Pancreas (tissue), 10 donors: Measurements from ENCODE around the gene ATP2A1. TPM values are rescaled to one million over a fixed set of nuclear protein-coding genes. Genes with fewer than 3 reads are reported as not detected.
A peak's percentile ranks its signal among the peaks of the same experiment; 100 is the strongest.

Source experiments
- ATAC-seq, 4 donors: fragments of 200-7000 bp; cut with Tn5 transposase; one replicate each; pipeline versions ENCODE4 v1.8.0 to v1.9.1; 2020; ENCODE audit warnings: mild to moderate bottlenecking in 4 of 4, moderate library complexity in 4 of 4
- DNase-seq, 6 donors: peaks; one replicate each; pipeline ENCODE4 v3.0.0-alpha.2; 2020
- FAIRE-seq: peaks from 2 replicates; lab custom pipeline; 2012; peaks lifted over from hg19 to GRCh38; lab: Jason Lieb, UNC
- H3K27ac ChIP-seq, 4 donors: fragments of 200-600 bp; sonication (generic); 1 replicate in 3 of 4; 2 replicates in 1 of 4; pipeline versions ENCODE4 v1.5.0 to v1.8.0; 2020
- H3K27me3 ChIP-seq, 4 donors: fragments of 200-600 bp; one replicate each; pipeline ENCODE4 v1.8.0; 2021
- H3K36me3 ChIP-seq, 3 donors: fragments of 200-600 bp; sonication (generic) in 1 of 3; one replicate each; pipeline versions ENCODE4 v1.5.0 to v1.8.0; 2020 to 2021
- H3K4me1 ChIP-seq, 3 donors: fragments of 200-600 bp; one replicate each; pipeline ENCODE4 v1.8.0; 2021
- H3K4me3 ChIP-seq, 4 donors: fragments of 200-600 bp; sonication (generic) in 2 of 4; one replicate each; pipeline versions ENCODE4 v1.5.0 to v1.8.0; 2020 to 2021
- H3K9me3 ChIP-seq, 4 donors: fragments of 200-600 bp; one replicate each; pipeline ENCODE4 v1.8.0; 2021
- CTCF ChIP-seq, 4 donors: fragments of 200-600 bp; sonication (generic) in 3 of 4; IDR thresholded peaks; one replicate each; pipeline versions ENCODE4 v1.5.0 to v1.8.0; 2021; ENCODE audit warnings: antibody characterized with exemption in 4 of 4
- WGBS, 2 donors: extraction: QIAGEN DNeasy Blood & Tissue Kit; methylation state at CpG; one replicate each; pipeline ENCODE4 v1.1.7; 2013; 5-methylcytosine and 5-hydroxymethylcytosine counted together
- intact Hi-C, 3 donors: fragments of 100-400 bp; cut with DNase I; formaldehyde crosslinking; loops; one replicate each; pipeline versions ENCODE4 v1.11.1 to v1.14.2; 2022
- polyA plus RNA-seq, 2 donors: library from polyadenylated mRNA; stranded (reverse); fragments of 200-250 nt; gene quantifications; one replicate each; pipeline ENCODE4 v1.2.3, GENCODE V29; 2013
- total RNA-seq, 6 donors: library from RNA; stranded (reverse); fragmentation: NEBNext Ultra II Directional in 4 of 6; extraction: Animal tissue kit (Norgen Biotek cat#: 25700) in 4 of 6; gene quantifications; one replicate each; pipeline versions ENCODE4 v1.2.1 to v1.2.4, GENCODE V29; 2021 to 2023
- donor health status: healthy with polysubstance abuse.
- donor health status: DM: no; HTN: no; CAD: no; lungs with moderate emphysema.
- donor health status: DM: no; HTN: no; CAD: no.
- donor health status: control.
- donor health status: control.
- donor health status: Bipolar disorder and iron deficiency.
- donor health status: DM: yes; HTN: yes; CAD: no.
- donor health status: DM: no; HTN: no; CAD: no.
- donor health status: DM: no; HTN: no; CAD: no.
- donor health status: DM: yes; HTN: yes; CAD: no.

ATP2A1 gene
- total and polyA plus RNA-seq, 8 donors, result 0.20 to 0.84 (median 0.35) TPM; not detected in 2

- Histone ChIP-seq H3K27ac (no peak overlapping the region), H3K4me1 (peaks cover 0 to 2% (median 0%) of the 10 kb centered on the region in 3 donors), H3K9me3 (no peaks in the 10 kb centered on the region), H3K27me3 (no peaks in the 10 kb centered on the region), H3K36me3 (no peaks in the 10 kb centered on the region), H3K4me3 (no peak overlapping the region)
- intact Hi-C loops, result no loop called here
- no peak for TF ChIP-seq CTCF (IDR thresholded peaks at IDR 0.05)
- ATAC-seq (no peak), DNase-seq (no peak), FAIRE-seq (no peak)
- WGBS, 2 donors, result 80 to 83% methylated on average over 3 of the region's 3 CpGs
Observed at GRCh38 chr16:28930203-28930602, 51.9 kb downstream of the ATP2A1 start.

DNA sequence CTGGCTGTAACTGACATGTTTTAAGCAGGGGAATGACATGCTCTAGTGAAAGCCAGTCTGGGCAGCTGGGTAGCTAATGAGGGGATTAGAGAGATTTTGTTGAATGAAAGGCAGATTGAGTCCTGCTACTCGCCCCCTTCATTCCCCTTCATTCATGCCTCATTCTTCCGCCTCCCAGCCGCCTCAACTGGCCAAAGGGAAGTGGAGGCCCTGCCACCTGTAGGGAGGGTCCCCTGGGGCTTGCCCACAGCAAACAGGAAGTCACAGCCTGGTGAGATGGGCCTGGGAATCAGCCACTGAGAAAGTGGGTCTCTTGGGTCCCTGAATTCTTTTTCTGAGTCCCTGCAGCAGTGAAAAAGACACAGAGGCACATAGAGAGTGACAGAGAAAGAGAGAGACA is 52.4 kb downstream of the ATP2A1 start:
- DNase-seq, result no peak
- no peak overlapping the region for H3K27ac ChIP-seq
- no peaks in the 10 kb centered on the region for H3K27me3 ChIP-seq
- ATAC-seq, result no peak
- FAIRE-seq, result no peak
- TF ChIP-seq CTCF (IDR thresholded peaks at IDR 0.05), result no peak
- intact Hi-C loops, result no loop called here
- H3K4me3 ChIP-seq, result no peak overlapping the region
- 70 to 87% methylated on average over 3 of the region's 3 CpGs for WGBS, 2 donors
- H3K9me3 ChIP-seq, result no peaks in the 10 kb centered on the region
- H3K36me3 ChIP-seq, result no peaks in the 10 kb centered on the region
- H3K4me1 ChIP-seq, result peaks cover 0 to 2% (median 0%) of the 10 kb centered on the region in 3 donors

- FAIRE-seq, result no peak
- no peak within 1 kb of the TSS for H3K4me3 ChIP-seq
- ATAC-seq, result no peak
- H3K9me3 ChIP-seq, result no peaks in the 10 kb centered on the region
- 89 to 93% methylated on average over 8 to 10 of the region's 10 CpGs for WGBS, 2 donors
- no peak for TF ChIP-seq CTCF (IDR thresholded peaks at IDR 0.05)
- intact Hi-C loops, result no loop called here
- no peaks in the 10 kb centered on the region for H3K27me3 ChIP-seq
- H3K36me3 ChIP-seq, result no peaks in the 10 kb centered on the region
- no peak for DNase-seq
- no peak within 1 kb of the TSS for H3K27ac ChIP-seq
- H3K4me1 ChIP-seq, result no peaks in the 10 kb centered on the region
Observed at GRCh38 chr16:28931801-28932225, 53.5 kb downstream of the ATP2A1 start, which contains the start of gene CD19. Gene CD19, plus strand, starts transcription at chr16:28931971. Its CDS starts 30 bp downstream, at chr16:28932001.

DNA sequence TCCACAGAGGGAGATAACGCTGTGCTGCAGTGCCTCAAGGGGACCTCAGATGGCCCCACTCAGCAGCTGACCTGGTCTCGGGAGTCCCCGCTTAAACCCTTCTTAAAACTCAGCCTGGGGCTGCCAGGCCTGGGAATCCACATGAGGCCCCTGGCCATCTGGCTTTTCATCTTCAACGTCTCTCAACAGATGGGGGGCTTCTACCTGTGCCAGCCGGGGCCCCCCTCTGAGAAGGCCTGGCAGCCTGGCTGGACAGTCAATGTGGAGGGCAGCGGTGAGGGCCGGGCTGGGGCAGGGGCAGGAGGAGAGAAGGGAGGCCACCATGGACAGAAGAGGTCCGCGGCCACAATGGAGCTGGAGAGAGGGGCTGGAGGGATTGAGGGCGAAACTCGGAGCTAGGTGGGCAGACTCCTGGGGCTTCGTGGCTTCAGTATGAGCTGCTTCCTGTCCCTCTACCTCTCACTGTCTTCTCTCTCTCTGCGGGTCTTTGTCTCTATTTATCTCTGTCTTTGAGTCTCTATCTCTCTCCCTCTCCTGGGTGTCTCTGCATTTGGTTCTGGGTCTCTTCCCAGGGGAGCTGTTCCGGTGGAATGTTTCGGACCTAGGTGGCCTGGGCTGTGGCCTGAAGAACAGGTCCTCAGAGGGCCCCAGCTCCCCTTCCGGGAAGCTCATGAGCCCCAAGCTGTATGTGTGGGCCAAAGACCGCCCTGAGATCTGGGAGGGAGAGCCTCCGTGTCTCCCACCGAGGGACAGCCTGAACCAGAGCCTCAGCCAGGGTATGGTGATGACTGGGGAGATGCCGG is 54.3 kb downstream of the ATP2A1 start:
- no peak for FAIRE-seq
- H3K27ac ChIP-seq, result no peak overlapping the region
- no peaks in the 10 kb centered on the region for H3K36me3 ChIP-seq
- TF ChIP-seq CTCF (IDR thresholded peaks at IDR 0.05), result no peak
- no peak for ATAC-seq
- no peak overlapping the region for H3K4me3 ChIP-seq
- no peaks in the 10 kb centered on the region for H3K9me3 ChIP-seq
- WGBS, 2 donors, result 83 to 86% methylated on average over 18 to 20 of the region's 20 CpGs
- H3K27me3 ChIP-seq, result no peaks in the 10 kb centered on the region
- peak in 1 of 6 donors; percentile 61 for DNase-seq
- H3K4me1 ChIP-seq, result no peaks in the 10 kb centered on the region
- intact Hi-C loops, result no loop called here

- TF ChIP-seq CTCF (IDR thresholded peaks at IDR 0.05), result no peak
- Histone ChIP-seq H3K4me1 (no peaks in the 10 kb centered on the region), H3K36me3 (no peaks in the 10 kb centered on the region), H3K4me3 (no peak overlapping the region), H3K27me3 (no peaks in the 10 kb centered on the region), H3K27ac (no peak overlapping the region), H3K9me3 (no peaks in the 10 kb centered on the region)
- DNase-seq (no peak), ATAC-seq (no peak), FAIRE-seq (no peak)
- intact Hi-C loops, result no loop called here
- 64 to 71% methylated on average over 8 of the region's 8 CpGs for WGBS, 2 donors
Observed at GRCh38 chr16:28933171-28933570, 54.9 kb downstream of the ATP2A1 start.
